ENCODE data around the gene KLF16. TPM values are rescaled to one million over a fixed set of nuclear protein-coding genes. Genes with fewer than 3 reads are reported as not detected.

Gene KLF16
- total and polyA plus RNA-seq, 2 experiments from 2014 or later, result 8.9 to 20.2 TPM

GRCh38 chr19:1910177-1910576 is 46.8 kb upstream of the KLF16 start (continued):
- TF ChIP-seq, protein P1, sequence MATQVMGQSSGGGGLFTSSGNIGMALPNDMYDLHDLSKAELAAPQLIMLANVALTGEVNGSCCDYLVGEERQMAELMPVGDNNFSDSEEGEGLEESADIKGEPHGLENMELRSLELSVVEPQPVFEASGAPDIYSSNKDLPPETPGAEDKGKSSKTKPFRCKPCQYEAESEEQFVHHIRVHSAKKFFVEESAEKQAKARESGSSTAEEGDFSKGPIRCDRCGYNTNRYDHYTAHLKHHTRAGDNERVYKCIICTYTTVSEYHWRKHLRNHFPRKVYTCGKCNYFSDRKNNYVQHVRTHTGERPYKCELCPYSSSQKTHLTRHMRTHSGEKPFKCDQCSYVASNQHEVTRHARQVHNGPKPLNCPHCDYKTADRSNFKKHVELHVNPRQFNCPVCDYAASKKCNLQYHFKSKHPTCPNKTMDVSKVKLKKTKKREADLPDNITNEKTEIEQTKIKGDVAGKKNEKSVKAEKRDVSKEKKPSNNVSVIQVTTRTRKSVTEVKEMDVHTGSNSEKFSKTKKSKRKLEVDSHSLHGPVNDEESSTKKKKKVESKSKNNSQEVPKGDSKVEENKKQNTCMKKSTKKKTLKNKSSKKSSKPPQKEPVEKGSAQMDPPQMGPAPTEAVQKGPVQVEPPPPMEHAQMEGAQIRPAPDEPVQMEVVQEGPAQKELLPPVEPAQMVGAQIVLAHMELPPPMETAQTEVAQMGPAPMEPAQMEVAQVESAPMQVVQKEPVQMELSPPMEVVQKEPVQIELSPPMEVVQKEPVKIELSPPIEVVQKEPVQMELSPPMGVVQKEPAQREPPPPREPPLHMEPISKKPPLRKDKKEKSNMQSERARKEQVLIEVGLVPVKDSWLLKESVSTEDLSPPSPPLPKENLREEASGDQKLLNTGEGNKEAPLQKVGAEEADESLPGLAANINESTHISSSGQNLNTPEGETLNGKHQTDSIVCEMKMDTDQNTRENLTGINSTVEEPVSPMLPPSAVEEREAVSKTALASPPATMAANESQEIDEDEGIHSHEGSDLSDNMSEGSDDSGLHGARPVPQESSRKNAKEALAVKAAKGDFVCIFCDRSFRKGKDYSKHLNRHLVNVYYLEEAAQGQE (IDR thresholded peaks at IDR 0.05; ENCODE audit: unreplicated experiment), result no peak
- no peak for TF ChIP-seq NANOG (IDR thresholded peaks at IDR 0.05; ENCODE audit: borderline replicate concordance)
- no peak for TF ChIP-seq ETS1 (IDR thresholded peaks at IDR 0.05)
- TF ChIP-seq STAT1 (IDR thresholded peaks at IDR 0.05; ENCODE audit: unreplicated experiment), result no peak

DNA sequence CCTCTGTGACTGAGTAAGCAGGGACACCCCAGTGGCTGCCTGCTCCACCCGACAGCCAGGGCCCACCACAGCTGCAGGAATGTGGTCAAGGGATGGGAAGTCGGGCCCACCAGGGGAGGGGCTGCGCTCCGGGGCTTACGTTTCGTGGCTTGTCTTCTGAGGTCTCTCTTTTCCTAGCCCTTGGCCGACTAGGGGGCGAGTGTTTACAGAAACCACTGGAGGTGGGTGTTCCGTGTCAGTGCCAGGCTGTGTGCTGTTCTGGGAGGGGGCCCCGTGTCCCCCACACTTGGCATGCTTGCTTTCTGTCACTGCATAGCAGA is 46.3 kb upstream of the KLF16 start:
- H3K9me2 ChIP-seq (ENCODE audit: insufficient read depth), result no peaks in the 10 kb centered on the region
- peaks cover 76% of the 10 kb centered on the region for H3K79me2 ChIP-seq (replicated peaks; ENCODE audit: insufficient read depth)
- no peak overlapping the region for H2AFZ ChIP-seq
- H3K4me1 ChIP-seq (ENCODE audit: insufficient read depth), result peaks cover 3% of the 10 kb centered on the region; the same call in 1 of the 2 replicates
- no peak overlapping the region for H3K27ac ChIP-seq (ENCODE audit: low read depth)
- no peak overlapping the region for H3K4me2 ChIP-seq
- H3K4me3 ChIP-seq, result no peak overlapping the region
- Mint-ChIP-seq H3K4me1 (peaks cover 6% of the 10 kb centered on the region; the same call in 2 of the 3 replicates), H3K36me3 (ENCODE audit: low read depth) (peaks cover 18% of the 10 kb centered on the region), H3K27ac (no peak overlapping the region), H3K4me3 (no peak overlapping the region), H3K9me3 (peaks cover 2% of the 10 kb centered on the region; the same call in 1 of the 3 replicates), H3K27me3 (ENCODE audit: insufficient read depth, low read depth, poor library complexity) (peaks cover 9% of the 10 kb centered on the region)
- H4K20me1 ChIP-seq (replicated peaks; ENCODE audit: insufficient read depth), result peaks cover 7% of the 10 kb centered on the region
- no peaks in the 10 kb centered on the region for H3K27me3 ChIP-seq (ENCODE audit: insufficient read depth)
- no peak for DNase-seq (ENCODE audit: low spot score)
- ATAC-seq, result no peak
- H3K36me3 ChIP-seq (ENCODE audit: insufficient read depth), result no peaks in the 10 kb centered on the region
- peaks cover 7% of the 10 kb centered on the region for H3F3A ChIP-seq (replicated peaks; ENCODE audit: low read depth)
- TF ChIP-seq CTCF (conservative IDR thresholded peaks at IDR 0.05; ENCODE audit: low read depth in 2 of 2) (no peak), STAT1 (IDR thresholded peaks at IDR 0.05; ENCODE audit: unreplicated experiment) (no peak), EZH2 (IDR thresholded peaks at IDR 0.05; ENCODE audit: low read depth, unreplicated experiment) (no peak), ZNF331 (CRISPR knock-in tag; IDR thresholded peaks at IDR 0.05; ENCODE audit: low read depth) (no peak)
- TF ChIP-seq, protein P2, sequence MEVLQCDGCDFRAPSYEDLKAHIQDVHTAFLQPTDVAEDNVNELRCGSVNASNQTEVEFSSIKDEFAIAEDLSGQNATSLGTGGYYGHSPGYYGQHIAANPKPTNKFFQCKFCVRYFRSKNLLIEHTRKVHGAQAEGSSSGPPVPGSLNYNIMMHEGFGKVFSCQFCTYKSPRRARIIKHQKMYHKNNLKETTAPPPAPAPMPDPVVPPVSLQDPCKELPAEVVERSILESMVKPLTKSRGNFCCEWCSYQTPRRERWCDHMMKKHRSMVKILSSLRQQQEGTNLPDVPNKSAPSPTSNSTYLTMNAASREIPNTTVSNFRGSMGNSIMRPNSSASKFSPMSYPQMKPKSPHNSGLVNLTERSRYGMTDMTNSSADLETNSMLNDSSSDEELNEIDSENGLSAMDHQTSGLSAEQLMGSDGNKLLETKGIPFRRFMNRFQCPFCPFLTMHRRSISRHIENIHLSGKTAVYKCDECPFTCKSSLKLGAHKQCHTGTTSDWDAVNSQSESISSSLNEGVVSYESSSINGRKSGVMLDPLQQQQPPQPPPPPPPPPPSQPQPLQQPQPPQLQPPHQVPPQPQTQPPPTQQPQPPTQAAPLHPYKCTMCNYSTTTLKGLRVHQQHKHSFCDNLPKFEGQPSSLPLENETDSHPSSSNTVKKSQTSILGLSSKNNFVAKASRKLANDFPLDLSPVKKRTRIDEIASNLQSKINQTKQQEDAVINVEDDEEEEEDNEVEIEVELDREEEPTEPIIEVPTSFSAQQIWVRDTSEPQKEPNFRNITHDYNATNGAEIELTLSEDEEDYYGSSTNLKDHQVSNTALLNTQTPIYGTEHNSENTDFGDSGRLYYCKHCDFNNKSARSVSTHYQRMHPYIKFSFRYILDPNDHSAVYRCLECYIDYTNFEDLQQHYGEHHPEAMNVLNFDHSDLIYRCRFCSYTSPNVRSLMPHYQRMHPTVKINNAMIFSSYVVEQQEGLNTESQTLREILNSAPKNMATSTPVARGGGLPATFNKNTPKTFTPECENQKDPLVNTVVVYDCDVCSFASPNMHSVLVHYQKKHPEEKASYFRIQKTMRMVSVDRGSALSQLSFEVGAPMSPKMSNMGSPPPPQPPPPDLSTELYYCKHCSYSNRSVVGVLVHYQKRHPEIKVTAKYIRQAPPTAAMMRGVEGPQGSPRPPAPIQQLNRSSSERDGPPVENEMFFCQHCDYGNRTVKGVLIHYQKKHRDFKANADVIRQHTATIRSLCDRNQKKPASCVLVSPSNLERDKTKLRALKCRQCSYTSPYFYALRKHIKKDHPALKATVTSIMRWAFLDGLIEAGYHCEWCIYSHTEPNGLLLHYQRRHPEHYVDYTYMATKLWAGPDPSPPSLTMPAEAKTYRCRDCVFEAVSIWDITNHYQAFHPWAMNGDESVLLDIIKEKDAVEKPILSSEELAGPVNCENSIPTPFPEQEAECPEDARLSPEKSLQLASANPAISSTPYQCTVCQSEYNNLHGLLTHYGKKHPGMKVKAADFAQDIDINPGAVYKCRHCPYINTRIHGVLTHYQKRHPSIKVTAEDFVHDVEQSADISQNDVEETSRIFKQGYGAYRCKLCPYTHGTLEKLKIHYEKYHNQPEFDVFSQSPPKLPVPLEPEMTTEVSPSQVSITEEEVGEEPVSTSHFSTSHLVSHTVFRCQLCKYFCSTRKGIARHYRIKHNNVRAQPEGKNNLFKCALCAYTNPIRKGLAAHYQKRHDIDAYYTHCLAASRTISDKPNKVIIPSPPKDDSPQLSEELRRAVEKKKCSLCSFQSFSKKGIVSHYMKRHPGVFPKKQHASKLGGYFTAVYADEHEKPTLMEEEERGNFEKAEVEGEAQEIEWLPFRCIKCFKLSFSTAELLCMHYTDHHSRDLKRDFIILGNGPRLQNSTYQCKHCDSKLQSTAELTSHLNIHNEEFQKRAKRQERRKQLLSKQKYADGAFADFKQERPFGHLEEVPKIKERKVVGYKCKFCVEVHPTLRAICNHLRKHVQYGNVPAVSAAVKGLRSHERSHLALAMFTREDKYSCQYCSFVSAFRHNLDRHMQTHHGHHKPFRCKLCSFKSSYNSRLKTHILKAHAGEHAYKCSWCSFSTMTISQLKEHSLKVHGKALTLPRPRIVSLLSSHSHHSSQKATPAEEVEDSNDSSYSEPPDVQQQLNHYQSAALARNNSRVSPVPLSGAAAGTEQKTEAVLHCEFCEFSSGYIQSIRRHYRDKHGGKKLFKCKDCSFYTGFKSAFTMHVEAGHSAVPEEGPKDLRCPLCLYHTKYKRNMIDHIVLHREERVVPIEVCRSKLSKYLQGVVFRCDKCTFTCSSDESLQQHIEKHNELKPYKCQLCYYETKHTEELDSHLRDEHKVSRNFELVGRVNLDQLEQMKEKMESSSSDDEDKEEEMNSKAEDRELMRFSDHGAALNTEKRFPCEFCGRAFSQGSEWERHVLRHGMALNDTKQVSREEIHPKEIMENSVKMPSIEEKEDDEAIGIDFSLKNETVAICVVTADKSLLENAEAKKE (CRISPR knock-in tag; IDR thresholded peaks at IDR 0.05), result no peak

Measured in GM23338 (cell line).